ENCODE results near the gene BAHD1. TPM values are rescaled to one million over a fixed set of nuclear protein-coding genes. Genes with fewer than 3 reads are reported as not detected.
A peak's percentile ranks its signal among the peaks of the same experiment; 100 is the strongest.

The BAHD1 gene
- total RNA-seq, 2 donors from 2014 or later = 10.1 to 16.2 TPM

GRCh38 chr15:40456738-40457137 is 16.0 kb downstream of the BAHD1 start:
- DNase-seq (no peak), ATAC-seq (no peak)
- H3K36me3 ChIP-seq (replicated peaks in 1 of 2; ENCODE audit: insufficient read depth in 1 of 2, low read depth in 2 of 2) = no peaks in the 10 kb centered on the region
- no peak for TF ChIP-seq POLR2A (IDR thresholded peaks at IDR 0.05)
- no peak for TF ChIP-seq CTCF (IDR thresholded peaks at IDR 0.05)
- intact Hi-C loops (cut with DNase I) = no loop called here
- H3K27ac ChIP-seq = peak overlapping the region in 2 of 4 donors; percentile 24 to 51
- H3K4me1 ChIP-seq = peaks cover 46% of the 10 kb centered on the region
- no peak overlapping the region for H3K4me3 ChIP-seq
- H3K9me3 ChIP-seq = no peaks in the 10 kb centered on the region
- H3K27me3 ChIP-seq = no peaks in the 10 kb centered on the region
- WGBS, 2 donors = 26 to 47% methylated on average over 4 of the region's 4 CpGs

- 90 to 93% methylated on average over 2 to 20 of the region's 37 CpGs for WGBS, 2 donors
- Histone ChIP-seq H3K36me3 (replicated peaks in 1 of 2; ENCODE audit: insufficient read depth in 1 of 2, low read depth in 2 of 2) (peaks cover 0 to 3% of the 10 kb centered on the region in 2 donors), H3K4me1 (peaks cover 29% of the 10 kb centered on the region), H3K4me3 (no peak overlapping the region), H3K27ac (no peak overlapping the region), H3K27me3 (no peaks in the 10 kb centered on the region), H3K9me3 (no peaks in the 10 kb centered on the region)
- no peak for ATAC-seq
- no peak for DNase-seq
- TF ChIP-seq CTCF (IDR thresholded peaks at IDR 0.05) (no peak), POLR2A (IDR thresholded peaks at IDR 0.05) (no peak)
- intact Hi-C loops (cut with DNase I) = no loop called here
Observed at GRCh38 chr15:40458495-40459371, 18.0 kb downstream of the BAHD1 start.

GRCh38 chr15:40459391-40460015 is 18.8 kb downstream of the BAHD1 start:
- TF ChIP-seq CTCF (IDR thresholded peaks at IDR 0.05) (no peak), POLR2A (IDR thresholded peaks at IDR 0.05) (no peak)
- Histone ChIP-seq H3K9me3 (no peaks in the 10 kb centered on the region), H3K36me3 (replicated peaks in 1 of 2; ENCODE audit: insufficient read depth in 1 of 2, low read depth in 2 of 2) (peaks cover 0 to 6% of the 10 kb centered on the region in 2 donors), H3K27me3 (no peaks in the 10 kb centered on the region), H3K27ac (no peak overlapping the region), H3K4me1 (peaks cover 28% of the 10 kb centered on the region), H3K4me3 (no peak overlapping the region)
- 90 to 97% methylated on average over 2 to 17 of the region's 19 CpGs for WGBS, 2 donors
- ATAC-seq (no peak), DNase-seq (no peak)
- intact Hi-C loops (cut with DNase I) = no loop called here

GRCh38 chr15:40460404-40460803 is 19.7 kb downstream of the BAHD1 start:
- no peak for DNase-seq
- WGBS, 2 donors = 91% methylated on average over 2 of the region's 2 CpGs; no CpG with 5 or more reads in 1 of the 2 donors
- intact Hi-C loops (cut with DNase I) = no loop called here
- Histone ChIP-seq H3K4me1 (peaks cover 19% of the 10 kb centered on the region), H3K4me3 (no peak overlapping the region), H3K27me3 (no peaks in the 10 kb centered on the region), H3K9me3 (no peaks in the 10 kb centered on the region), H3K27ac (no peak overlapping the region), H3K36me3 (replicated peaks in 1 of 2; ENCODE audit: insufficient read depth in 1 of 2, low read depth in 2 of 2) (peaks cover 0 to 6% of the 10 kb centered on the region in 2 donors)
- TF ChIP-seq POLR2A (IDR thresholded peaks at IDR 0.05) (no peak), CTCF (IDR thresholded peaks at IDR 0.05) (no peak)
- no peak for ATAC-seq

All from body of pancreas (tissue), 4 donors.